ENCODE measurements around the gene NEK6. TPM values are rescaled to one million over a fixed set of nuclear protein-coding genes. Genes with fewer than 3 reads are reported as not detected.
"Not testable (repeated sequence)": the region's sequence is repeated elsewhere in the genome, so short reads cannot be mapped to it uniquely, and the experiment has no call there.

The NEK6 gene
- total and polyA plus RNA-seq, 2 donors: 28.1 to 38.3 TPM

DNA sequence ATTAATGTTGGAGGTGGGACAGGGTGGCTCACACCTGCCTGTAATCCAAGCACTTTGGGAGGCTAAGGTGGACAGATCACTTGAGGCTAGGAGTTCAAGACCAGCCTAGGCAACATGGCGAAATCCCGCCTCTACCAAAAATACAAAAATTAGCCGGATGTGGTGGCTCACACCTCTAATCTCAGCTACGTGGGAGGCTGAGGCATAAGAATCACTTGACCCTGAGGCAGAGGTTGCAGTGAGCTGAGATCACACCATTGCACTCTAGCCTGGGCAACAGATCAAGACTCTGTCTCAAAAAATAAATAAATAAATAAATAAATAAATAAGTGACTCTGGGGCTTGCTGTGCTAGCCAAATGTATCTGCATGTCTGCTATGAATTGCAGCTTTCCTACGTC, 10.4 kb upstream of the NEK6 start:
- WGBS: 96% methylated on average over 5 of the region's 5 CpGs
- H3K27ac ChIP-seq (ENCODE audit: low read depth); DNase-seq (ENCODE audit: extremely low spot score); H3K36me3 ChIP-seq (ENCODE audit: insufficient read depth); H3K4me3 ChIP-seq (ENCODE audit: low read depth, low read length); H3K4me1 ChIP-seq (ENCODE audit: insufficient read depth): not testable (repeated sequence)

DNA sequence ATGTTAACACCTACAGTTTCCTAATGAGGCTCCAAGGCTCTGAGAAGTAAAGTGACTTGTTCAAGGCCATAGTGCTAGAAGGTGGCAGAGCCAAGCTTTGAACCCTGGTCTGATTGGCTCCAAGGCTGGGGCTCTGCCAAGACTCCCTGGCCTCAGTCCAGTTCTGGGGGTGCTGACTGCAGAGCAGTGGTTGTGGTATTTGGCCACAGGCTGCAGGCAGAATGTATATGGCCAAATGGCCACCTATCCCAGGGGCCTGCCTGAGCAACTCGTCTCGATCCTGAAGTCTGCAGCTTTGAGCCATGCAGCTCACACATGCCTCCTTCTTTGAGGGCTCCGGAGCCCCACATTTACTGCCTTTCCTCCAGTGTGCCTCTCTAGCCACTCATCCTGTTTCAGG, 9.7 kb upstream of the NEK6 start:
- 76% methylated on average over 3 of the region's 3 CpGs for WGBS
- Histone ChIP-seq H3K4me1 (ENCODE audit: insufficient read depth) (no peaks in the 10 kb centered on the region), H3K36me3 (ENCODE audit: insufficient read depth) (no peaks in the 10 kb centered on the region), H3K27ac (ENCODE audit: low read depth) (no peak overlapping the region), H3K4me3 (ENCODE audit: low read depth, low read length) (no peak overlapping the region)
- no peak for DNase-seq (ENCODE audit: extremely low spot score)

- H3K27ac ChIP-seq (ENCODE audit: low read depth): no peak overlapping the region
- DNase-seq (ENCODE audit: extremely low spot score): no peak
- no peaks in the 10 kb centered on the region for H3K36me3 ChIP-seq (ENCODE audit: insufficient read depth)
- 80% methylated on average over 4 of the region's 4 CpGs for WGBS
- H3K4me3 ChIP-seq (ENCODE audit: low read depth, low read length): no peak overlapping the region
- H3K4me1 ChIP-seq (ENCODE audit: insufficient read depth): no peaks in the 10 kb centered on the region
Observed at GRCh38 chr9:124248960-124249359, 8.8 kb upstream of the NEK6 start.

DNA sequence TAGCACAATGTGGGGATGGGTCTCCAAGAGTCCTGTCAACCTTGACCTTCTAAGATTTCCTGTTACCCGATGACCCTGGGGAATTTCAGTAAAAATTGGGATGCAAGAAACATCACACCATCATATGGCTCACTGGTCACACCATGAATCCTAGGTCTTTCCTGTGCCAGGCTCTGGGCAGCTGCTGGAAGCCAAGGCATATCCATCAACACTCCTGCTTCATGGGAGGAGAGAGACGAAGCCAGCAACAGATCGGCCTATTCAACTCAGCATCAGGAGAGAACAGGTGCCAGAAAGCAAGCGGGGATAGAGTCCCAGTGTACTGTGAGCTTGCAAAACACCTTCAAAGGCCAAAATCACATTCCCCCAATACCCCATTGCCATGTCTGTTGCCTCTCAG, 6.5 kb upstream of the NEK6 start:
- no peak overlapping the region for H3K4me3 ChIP-seq (ENCODE audit: low read depth, low read length)
- H3K4me1 ChIP-seq (ENCODE audit: insufficient read depth): no peaks in the 10 kb centered on the region
- H3K36me3 ChIP-seq (ENCODE audit: insufficient read depth): no peaks in the 10 kb centered on the region
- no peak for DNase-seq (ENCODE audit: extremely low spot score)
- WGBS: 77% methylated on average over 4 of the region's 4 CpGs
- H3K27ac ChIP-seq (ENCODE audit: low read depth): no peak overlapping the region

GRCh38 chr9:124251605-124252378, 6.0 kb upstream of the NEK6 start:
- no peak overlapping the region for H3K27ac ChIP-seq (ENCODE audit: low read depth)
- H3K4me1 ChIP-seq (ENCODE audit: insufficient read depth): no peaks in the 10 kb centered on the region
- WGBS: 60% methylated on average over 16 of the region's 16 CpGs
- H3K4me3 ChIP-seq (ENCODE audit: low read depth, low read length): no peak overlapping the region
- DNase-seq (ENCODE audit: extremely low spot score): no peak
- no peaks in the 10 kb centered on the region for H3K36me3 ChIP-seq (ENCODE audit: insufficient read depth)

GRCh38 chr9:124252878-124253277, 4.9 kb upstream of the NEK6 start:
- 95% methylated on average over 8 of the region's 8 CpGs for WGBS
- not testable (repeated sequence) for H3K36me3 ChIP-seq (ENCODE audit: insufficient read depth); H3K4me3 ChIP-seq (ENCODE audit: low read depth, low read length); DNase-seq (ENCODE audit: extremely low spot score); H3K27ac ChIP-seq (ENCODE audit: low read depth); H3K4me1 ChIP-seq (ENCODE audit: insufficient read depth)

DNA sequence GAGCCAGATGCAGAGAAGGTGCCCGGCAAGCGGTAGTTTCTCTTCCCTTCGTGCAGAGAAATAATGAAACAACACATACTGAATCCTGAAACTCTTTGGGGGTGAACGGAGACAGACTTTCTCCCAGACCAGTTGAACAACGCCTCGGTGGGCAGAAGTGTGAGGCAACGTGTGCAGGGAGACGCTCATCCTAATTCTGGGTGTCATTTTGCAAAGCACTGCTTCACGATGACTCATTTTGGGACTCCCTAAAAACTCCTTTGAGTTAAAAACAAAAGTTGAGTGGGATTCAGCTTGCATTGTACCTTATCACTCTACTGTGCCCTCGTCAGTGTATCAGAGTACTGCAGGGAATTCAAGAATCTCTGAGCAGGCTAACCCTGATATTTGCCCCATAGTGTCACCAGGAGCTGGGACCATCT, 3.5 kb upstream of the NEK6 start:
- Histone ChIP-seq H3K27ac (ENCODE audit: low read depth) (no peak overlapping the region), H3K4me3 (ENCODE audit: low read depth, low read length) (no peak overlapping the region), H3K4me1 (ENCODE audit: insufficient read depth) (no peaks in the 10 kb centered on the region), H3K36me3 (ENCODE audit: insufficient read depth) (no peaks in the 10 kb centered on the region)
- 78% methylated on average over 10 of the region's 10 CpGs for WGBS
- no peak for DNase-seq (ENCODE audit: extremely low spot score)

DNA sequence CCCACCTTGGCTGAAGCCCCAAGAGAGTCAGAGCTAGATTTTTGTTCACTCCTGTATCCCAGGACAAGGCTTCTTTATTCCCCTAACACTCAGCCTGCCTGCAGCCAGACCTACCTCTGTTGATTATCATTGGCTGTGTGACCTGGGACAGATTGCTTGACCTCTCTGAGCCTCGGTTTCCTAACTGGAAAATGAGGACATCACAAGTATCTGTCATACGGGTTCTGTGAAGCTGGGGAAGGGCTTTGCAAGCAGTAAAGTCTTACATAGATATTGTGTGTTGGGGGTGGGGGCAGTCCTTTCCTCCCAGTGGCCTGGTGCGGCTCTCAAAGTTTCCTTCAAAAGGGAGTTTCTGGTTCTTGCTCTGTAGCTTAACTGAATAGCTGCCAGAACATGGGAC, 2.5 kb upstream of the NEK6 start:
- no peak overlapping the region for H3K4me3 ChIP-seq (ENCODE audit: low read depth, low read length)
- 87% methylated on average over 3 of the region's 3 CpGs for WGBS
- no peak for DNase-seq (ENCODE audit: extremely low spot score)
- no peaks in the 10 kb centered on the region for H3K36me3 ChIP-seq (ENCODE audit: insufficient read depth)
- no peaks in the 10 kb centered on the region for H3K4me1 ChIP-seq (ENCODE audit: insufficient read depth)
- H3K27ac ChIP-seq (ENCODE audit: low read depth): no peak overlapping the region

DNA sequence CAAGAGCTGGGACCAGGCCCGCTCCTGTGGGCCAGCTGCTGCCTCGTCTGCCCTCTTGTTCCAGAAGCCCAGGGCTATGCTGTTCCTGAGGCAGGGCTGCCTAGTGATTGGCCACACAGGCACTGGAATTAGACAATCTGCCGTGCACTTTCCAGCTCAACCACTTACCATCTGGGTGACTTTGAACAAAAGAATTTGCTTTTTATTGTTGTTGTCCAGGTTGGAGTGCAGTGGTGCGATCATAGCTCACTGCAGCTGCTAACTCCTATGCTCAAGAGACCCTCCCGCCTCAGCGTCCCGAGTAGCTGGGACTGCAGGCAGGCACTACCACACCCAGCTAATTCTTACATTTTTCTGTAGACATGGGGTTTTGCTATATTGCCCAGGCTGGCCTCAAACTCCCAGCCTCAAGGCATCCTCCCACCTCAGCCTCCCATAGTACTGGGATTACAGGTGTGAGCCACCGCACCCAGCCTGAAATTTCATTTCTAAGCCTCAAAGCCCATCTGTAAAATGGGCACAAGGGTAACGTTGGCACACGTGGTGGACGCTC, 1.2 kb upstream of the NEK6 start:
- Histone ChIP-seq H3K27ac (ENCODE audit: low read depth) (no peak overlapping the region), H3K4me1 (ENCODE audit: insufficient read depth) (peaks cover 2% of the 10 kb centered on the region), H3K36me3 (ENCODE audit: insufficient read depth) (no peaks in the 10 kb centered on the region), H3K4me3 (ENCODE audit: low read depth, low read length) (no peak overlapping the region)
- WGBS: 67% methylated on average over 11 of the region's 11 CpGs
- DNase-seq (ENCODE audit: extremely low spot score): no peak

DNA sequence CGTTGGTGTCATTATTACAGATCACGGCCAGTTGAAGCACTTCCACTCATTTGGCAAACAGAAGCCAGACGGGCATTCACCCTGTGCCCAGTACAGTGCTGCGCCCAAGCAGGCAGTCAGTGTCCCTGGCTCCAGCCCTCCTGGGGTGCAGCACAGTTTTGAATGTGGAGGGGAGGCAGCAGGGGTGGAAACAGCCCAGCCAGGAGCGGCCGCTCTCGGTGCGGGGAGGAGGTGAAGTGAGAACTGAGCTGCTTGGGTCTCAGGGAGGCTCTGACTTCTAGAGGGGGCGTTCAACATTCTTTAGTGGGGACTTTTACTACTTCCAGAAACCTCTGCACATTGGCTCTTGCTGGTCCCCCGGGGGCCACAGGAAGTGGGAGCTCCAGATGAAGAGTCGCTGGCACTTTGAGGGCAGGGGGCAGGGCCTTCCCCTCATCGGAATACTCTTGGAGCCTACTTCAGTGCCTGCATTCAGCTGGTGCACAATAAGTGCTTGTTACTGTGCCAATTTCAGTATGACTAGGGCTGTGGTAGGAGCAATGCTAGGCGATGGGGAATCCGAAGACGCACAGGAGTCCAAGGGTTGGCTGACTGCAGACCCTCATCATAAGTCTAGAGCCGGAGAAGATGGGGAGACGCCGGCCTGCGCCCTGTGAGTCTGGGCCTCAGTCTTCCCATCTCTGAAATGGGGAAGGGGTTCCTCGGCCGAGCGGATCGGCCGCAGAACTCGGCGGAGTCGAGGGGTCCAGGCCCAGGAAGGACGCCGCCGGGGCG, 492 bp upstream of the NEK6 start:
- DNase-seq (ENCODE audit: extremely low spot score): no peak

DNA sequence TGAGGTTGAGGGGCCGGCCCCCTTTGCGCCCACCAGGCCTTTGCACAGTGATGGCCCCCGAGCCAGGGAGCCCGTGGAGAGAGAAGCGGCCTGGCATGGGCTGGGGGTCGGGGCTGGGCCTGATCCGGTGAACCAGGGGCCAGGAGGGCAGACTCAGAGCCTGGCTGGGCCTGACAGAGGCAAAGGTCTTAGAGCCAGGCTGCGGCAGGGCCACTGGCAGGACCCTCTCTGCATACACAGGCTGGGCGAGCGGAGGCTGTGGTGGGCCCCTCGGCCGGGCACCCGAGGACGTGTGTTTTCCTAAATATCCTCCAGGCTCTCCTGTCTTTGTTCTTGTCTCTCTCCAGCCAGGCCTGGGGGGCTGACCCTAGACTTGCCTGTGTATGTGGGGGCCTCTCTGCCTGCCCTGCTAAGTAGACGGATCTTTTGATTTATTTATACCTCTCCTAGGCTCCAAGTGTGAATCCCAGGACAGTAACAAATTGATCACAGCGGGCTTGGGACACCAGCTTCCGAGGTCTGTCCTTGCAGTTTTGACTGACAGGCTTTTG, 933 bp downstream of the NEK6 start:
- Histone ChIP-seq H3K27ac (ENCODE audit: low read depth) (peak overlapping the region; percentile 84), H3K4me1 (ENCODE audit: insufficient read depth) (peaks cover 2% of the 10 kb centered on the region), H3K36me3 (ENCODE audit: insufficient read depth) (no peaks in the 10 kb centered on the region), H3K4me3 (ENCODE audit: low read depth, low read length) (peak overlapping the region; percentile 92)
- DNase-seq (ENCODE audit: extremely low spot score): no peak
- WGBS: 6% methylated on average over 17 of the region's 17 CpGs

More for the DNA sequence above, 492 bp upstream of the NEK6 start:
- Histone ChIP-seq H3K36me3 (ENCODE audit: insufficient read depth) (no peaks in the 10 kb centered on the region), H3K27ac (ENCODE audit: low read depth) (peak overlapping the region; percentile 35), H3K4me1 (ENCODE audit: insufficient read depth) (peaks cover 2% of the 10 kb centered on the region), H3K4me3 (ENCODE audit: low read depth, low read length) (peak overlapping the region; percentile 92)
- 40% methylated on average over 31 of the region's 31 CpGs for WGBS

- H3K4me3 ChIP-seq (ENCODE audit: low read depth, low read length): peak overlapping the region; percentile 92
- 4% methylated on average over 19 of the region's 19 CpGs for WGBS
- H3K4me1 ChIP-seq (ENCODE audit: insufficient read depth): peaks cover 2% of the 10 kb centered on the region
- DNase-seq (ENCODE audit: extremely low spot score): peak; percentile 53
- H3K27ac ChIP-seq (ENCODE audit: low read depth): peak overlapping the region; percentile 84
- no peaks in the 10 kb centered on the region for H3K36me3 ChIP-seq (ENCODE audit: insufficient read depth)
Observed at GRCh38 chr9:124259158-124259808, 1.5 kb downstream of the NEK6 start.

- WGBS: 53% methylated on average over 15 of the region's 15 CpGs
- H3K27ac ChIP-seq (ENCODE audit: low read depth): peak overlapping the region; percentile 76
- peaks cover 2% of the 10 kb centered on the region for H3K4me1 ChIP-seq (ENCODE audit: insufficient read depth)
- H3K4me3 ChIP-seq (ENCODE audit: low read depth, low read length): no peak overlapping the region
- no peak for DNase-seq (ENCODE audit: extremely low spot score)
- no peaks in the 10 kb centered on the region for H3K36me3 ChIP-seq (ENCODE audit: insufficient read depth)
Observed at GRCh38 chr9:124260769-124261603, 3.2 kb downstream of the NEK6 start.

Data from urinary bladder (tissue), 4 donors.